HG02840 (cell line): Measurements from ENCODE around the gene ZKSCAN1.

Source experiments
- ATAC-seq: cut with Tn5 transposase; IDR thresholded peaks from one replicate; pipeline ENCODE4 v1.9.1; 2021; ENCODE audit warnings: mild to moderate bottlenecking, moderate library complexity, moderate number of reproducible peaks; ENCODE audit not compliant: unreplicated experiment, low FRiP score

The ZKSCAN1 gene

DNA sequence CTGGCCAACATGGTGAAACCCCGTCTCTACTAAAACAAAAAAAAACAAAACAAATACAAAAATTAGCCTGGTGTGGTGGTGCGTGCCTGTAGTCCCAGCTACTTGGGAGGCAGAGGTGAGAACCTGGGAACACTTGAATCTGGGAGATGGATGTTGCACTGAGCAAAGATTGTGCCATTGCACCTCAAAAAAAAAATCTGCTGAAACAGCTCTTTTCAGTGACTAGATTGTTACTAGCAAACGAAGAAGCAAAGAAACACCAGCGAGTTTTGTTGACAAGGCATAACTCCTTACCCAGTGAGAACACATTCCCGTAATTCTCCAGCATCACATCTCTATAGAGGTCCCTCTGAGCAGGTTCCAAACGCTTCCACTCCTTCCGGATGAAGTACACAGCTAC lies 59.4 kb downstream of the ZKSCAN1 start:
- no peak for ATAC-seq

- no peak for ATAC-seq
Observed at GRCh38 chr7:100075418-100075817, 60.0 kb downstream of the ZKSCAN1 start.

DNA sequence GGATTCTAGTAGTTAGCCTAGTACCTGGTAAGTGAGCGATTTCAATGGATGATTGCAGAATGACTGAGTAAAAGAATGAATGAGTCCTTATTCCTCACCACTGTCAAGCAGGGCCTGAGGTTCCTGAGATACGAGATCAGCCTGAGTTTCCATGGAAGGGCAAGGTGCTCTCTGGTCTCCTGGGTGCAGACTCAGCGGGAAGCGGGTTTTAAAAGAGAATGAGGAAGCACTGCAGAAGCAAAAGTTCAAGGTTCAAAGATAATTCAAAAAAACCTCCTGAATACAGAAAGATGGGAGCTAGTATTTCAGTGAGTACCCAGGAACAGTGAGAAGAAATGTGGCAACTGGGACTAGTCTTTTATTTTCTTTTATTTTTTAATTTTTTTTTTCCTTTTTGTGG lies 61.8 kb downstream of the ZKSCAN1 start:
- no peak for ATAC-seq

DNA sequence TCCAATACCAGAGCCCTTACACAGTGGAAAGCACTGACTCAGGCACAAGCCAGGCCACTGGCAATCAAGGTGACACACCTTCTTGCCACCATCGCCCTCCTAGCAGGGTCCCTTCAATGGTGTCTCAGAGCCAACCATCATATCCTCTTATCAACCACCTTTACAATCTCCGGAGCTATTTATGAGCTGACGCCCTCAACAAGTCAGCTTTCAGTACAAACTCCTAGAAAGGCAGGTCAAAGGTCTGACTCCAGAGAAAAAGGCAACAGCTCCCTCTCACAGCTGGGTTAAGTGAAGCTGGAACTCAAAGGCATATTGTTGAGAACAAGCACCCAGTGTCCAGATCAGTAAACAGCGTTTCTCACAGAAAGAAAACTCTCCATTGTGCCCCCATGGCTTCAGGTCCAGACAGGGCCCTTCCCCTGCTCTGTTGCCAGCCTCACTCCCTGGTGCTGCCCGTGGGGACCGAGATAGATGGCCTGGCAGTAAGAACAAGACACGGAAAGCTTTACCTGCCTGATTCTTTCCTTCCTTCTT lies 63.7 kb downstream of the ZKSCAN1 start:
- no peak for ATAC-seq

DNA sequence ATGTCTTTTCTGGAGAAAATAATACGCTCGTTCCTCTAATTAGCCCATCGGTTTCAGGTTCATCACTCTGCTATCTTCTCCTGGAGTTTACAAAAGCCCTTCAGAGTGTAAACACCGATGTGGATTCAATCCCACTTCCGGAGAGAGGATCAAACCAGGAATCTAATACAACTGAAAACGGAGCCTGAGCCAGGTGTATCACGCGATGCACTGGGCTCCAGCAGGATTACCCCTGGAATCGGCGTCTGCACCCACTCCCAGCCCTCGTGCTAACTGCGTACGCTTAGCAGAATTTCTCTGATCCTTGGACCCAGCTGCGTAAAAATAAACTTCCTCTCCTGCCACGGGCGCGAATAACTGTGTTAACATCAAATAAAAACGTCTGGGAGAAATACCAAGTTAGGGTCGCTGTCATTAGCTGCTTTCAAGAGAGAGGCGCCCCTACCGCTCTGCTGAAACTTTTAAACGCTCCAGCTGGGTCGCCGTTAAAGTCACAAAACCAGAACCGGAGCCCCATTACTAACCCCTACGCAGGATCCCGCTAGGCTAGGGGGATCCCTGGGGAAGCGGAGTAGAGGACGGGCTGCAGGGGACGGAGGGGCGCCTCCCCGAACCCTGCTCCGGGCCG lies 65.6 kb downstream of the ZKSCAN1 start:
- ATAC-seq: no peak

DNA sequence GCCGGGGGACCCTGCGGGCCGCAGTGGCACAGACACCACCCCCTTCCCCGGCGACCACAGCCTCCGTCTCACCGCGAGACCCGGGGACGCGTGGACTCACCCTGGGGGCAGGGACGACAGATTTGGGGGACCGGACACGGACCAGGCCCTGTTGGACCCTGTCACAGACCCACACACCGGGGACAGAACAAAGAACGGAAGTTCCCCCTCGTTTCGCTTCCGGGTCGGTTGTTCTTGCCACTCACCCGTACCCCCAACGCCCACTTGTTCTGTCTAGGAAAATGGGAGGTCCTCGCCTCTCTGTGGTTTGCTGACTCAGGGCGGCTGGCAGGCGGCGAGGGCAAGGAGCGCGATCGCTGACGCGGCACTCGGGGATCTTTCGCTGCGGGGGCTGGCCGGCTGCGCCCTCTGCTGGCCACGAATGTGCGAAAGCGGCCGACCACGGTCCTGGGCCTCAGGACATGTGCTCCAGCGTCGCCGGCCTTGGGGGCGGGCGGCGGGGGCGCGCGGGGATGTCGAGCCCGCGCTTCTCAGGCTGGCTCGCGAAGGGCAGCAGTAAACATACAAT lies 66.2 kb downstream of the ZKSCAN1 start, which contains the start of gene ZNF3:
Gene ZNF3, minus strand, starts transcription at position 189 of the 568 bp plus-strand sequence. CDS start 4,366 bp downstream, outside the sequence.
- ATAC-seq: peak; percentile 83

- no peak for ATAC-seq
Observed at GRCh38 chr7:100082978-100083377, 67.6 kb downstream of the ZKSCAN1 start.

- ATAC-seq: no peak
Observed at GRCh38 chr7:100085515-100085914, 70.1 kb downstream of the ZKSCAN1 start.

DNA sequence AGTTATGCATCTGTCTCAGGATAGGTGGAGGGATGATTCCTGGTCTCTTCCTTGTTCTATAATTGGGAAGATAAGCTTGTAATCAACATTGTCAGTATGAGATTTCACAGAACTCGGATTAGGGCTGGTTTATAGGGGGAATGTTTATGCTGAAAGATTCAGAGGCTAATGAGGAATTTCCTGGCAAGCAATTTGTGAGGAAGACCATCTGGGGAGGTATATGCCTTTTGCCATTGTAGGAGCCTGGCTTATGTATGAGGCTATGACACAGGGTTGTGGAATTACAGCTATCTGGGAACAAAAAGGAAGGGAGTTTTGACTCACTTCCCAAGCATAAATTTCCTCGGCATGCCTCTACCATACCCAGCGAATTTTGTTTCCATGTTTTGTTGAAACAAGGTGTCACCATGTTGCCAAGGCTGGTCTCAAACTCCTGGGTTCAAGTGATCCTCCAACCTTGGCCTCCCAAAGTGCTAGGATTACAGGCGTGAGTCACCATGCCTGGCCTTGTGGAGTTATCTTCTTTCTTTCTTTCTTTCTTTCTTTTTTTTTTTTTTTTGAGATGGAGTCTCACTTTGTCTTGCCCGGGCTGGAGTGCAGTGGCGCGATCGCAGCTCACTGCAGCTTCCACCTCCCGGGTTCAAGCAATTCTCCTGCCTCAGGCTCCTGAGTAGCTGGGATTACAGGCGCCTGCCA lies 71.8 kb downstream of the ZKSCAN1 start:
- ATAC-seq: no peak

DNA sequence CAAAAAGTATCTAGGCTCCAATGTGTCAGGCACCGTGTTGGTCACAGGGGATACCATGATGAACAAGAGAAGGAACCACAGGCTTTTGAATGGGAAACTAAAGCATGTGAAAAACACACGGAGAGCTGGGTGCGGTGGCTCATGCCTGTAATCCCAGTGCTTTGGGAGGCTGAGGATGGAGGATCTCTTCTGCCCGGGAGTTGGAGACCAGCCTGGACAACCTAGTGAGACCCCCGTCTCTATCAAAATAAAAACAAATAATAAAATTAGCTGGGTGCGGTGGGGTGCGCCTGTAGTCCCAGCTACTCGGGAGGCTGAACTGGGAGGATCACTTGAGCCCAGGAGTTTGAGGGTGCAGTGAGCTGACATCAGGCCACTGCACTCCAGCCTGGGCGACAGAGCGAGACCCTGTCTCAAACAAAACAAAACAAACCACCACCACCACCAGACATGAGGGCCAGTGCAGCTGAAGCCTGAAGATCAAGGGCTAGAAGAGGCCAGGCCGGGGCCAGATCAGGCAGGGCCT lies 72.8 kb downstream of the ZKSCAN1 start:
- ATAC-seq: no peak

- no peak for ATAC-seq
Observed at GRCh38 chr7:100088621-100089457, 73.4 kb downstream of the ZKSCAN1 start, which contains the start of gene COPS6. Gene COPS6, plus strand, starts transcription at chr7:100088969. Its CDS starts 22 bp downstream, at chr7:100088991.

- no peak for ATAC-seq
Observed at GRCh38 chr7:100089458-100090196, 74.2 kb downstream of the ZKSCAN1 start.

- no peak for ATAC-seq
Observed at GRCh38 chr7:100090527-100091410, 75.4 kb downstream of the ZKSCAN1 start.
